Bronchial epithelial cell (primary cell): ENCODE measurements around the gene ADNP. TPM values are rescaled to one million over a fixed set of nuclear protein-coding genes. Genes with fewer than 3 reads are reported as not detected.

Source experiments
- DNase-seq: peaks from one replicate; pipeline ENCODE4 v3.0.0-alpha.2; 2010; ENCODE audit warnings: low read depth
- FAIRE-seq: peaks from 2 replicates; lab custom pipeline; 2011; peaks lifted over from hg19 to GRCh38; lab: Jason Lieb, UNC
- H3K27me3 ChIP-seq: 2 replicates; pipeline ENCODE4 v1.5.1; 2011; ENCODE audit warnings: low read length; ENCODE audit not compliant: control insufficient read depth, insufficient read depth
- H3K36me3 ChIP-seq: 2 replicates; pipeline ENCODE4 v1.5.1; 2011; ENCODE audit warnings: low read length; ENCODE audit not compliant: control insufficient read depth, insufficient read depth
- H3K4me3 ChIP-seq: 2 replicates; pipeline ENCODE4 v1.5.1; 2011; ENCODE audit warnings: mild to moderate bottlenecking, low read depth, low read length, control low read depth
- total RNA-seq: library from RNA; depleted of rRNA; stranded (reverse); fragments of >200 nt; gene quantifications from 2 replicates; pipeline ENCODE4 v1.2.1, GENCODE V29; 2014
- TF ChIP-seq, protein P1 (sequence below): IDR thresholded peaks from 2 replicates; pipeline ENCODE4 v1.5.1; 2011; ENCODE audit warnings: mild to moderate bottlenecking, moderate library complexity, low read length, control low read depth, inconsistent platforms; ENCODE audit not compliant: insufficient read depth, severe bottlenecking

The ADNP gene
- total RNA-seq, 1 donor from 2014 or later: 28.2 TPM

DNA sequence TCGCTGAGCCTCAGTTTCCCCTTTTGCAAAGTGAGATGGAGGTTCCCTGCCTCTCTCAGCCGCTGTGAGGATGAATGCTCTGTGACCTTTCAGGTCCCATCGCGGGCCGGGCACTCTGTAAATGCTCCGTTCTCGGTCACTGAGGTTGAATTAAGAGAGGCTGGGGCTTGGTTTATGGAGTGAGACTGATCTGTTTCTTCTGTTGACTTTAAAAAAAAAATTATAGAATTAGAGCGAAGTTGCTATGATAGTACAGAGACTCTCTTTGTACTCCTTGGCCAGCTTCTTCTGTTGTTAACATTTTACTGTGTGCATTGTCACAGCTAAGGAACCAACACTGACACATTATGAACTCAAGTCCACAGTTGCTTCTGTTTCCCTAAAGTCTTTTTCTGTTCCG is 64.4 kb downstream of the ADNP start:
- DNase-seq: no peak
- Histone ChIP-seq H3K4me3 (no peak overlapping the region), H3K27me3 (no peaks in the 10 kb centered on the region), H3K36me3 (no peaks in the 10 kb centered on the region)
- TF ChIP-seq, protein P1, sequence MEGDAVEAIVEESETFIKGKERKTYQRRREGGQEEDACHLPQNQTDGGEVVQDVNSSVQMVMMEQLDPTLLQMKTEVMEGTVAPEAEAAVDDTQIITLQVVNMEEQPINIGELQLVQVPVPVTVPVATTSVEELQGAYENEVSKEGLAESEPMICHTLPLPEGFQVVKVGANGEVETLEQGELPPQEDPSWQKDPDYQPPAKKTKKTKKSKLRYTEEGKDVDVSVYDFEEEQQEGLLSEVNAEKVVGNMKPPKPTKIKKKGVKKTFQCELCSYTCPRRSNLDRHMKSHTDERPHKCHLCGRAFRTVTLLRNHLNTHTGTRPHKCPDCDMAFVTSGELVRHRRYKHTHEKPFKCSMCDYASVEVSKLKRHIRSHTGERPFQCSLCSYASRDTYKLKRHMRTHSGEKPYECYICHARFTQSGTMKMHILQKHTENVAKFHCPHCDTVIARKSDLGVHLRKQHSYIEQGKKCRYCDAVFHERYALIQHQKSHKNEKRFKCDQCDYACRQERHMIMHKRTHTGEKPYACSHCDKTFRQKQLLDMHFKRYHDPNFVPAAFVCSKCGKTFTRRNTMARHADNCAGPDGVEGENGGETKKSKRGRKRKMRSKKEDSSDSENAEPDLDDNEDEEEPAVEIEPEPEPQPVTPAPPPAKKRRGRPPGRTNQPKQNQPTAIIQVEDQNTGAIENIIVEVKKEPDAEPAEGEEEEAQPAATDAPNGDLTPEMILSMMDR: no peak
- no peak for FAIRE-seq

- TF ChIP-seq, protein P1: no peak
- FAIRE-seq (no peak), DNase-seq (no peak)
- Histone ChIP-seq H3K36me3 (no peaks in the 10 kb centered on the region), H3K4me3 (no peak overlapping the region), H3K27me3 (no peaks in the 10 kb centered on the region)
These were observed 65.1 kb downstream of the ADNP start for GRCh38 chr20:50866036-50866685.

- FAIRE-seq: no peak
- DNase-seq: peak; percentile 51
- Histone ChIP-seq H3K27me3 (no peaks in the 10 kb centered on the region), H3K4me3 (no peak overlapping the region), H3K36me3 (no peaks in the 10 kb centered on the region)
- TF ChIP-seq, protein P1: no peak
These were observed 65.6 kb downstream of the ADNP start for GRCh38 chr20:50865591-50865990.

DNA sequence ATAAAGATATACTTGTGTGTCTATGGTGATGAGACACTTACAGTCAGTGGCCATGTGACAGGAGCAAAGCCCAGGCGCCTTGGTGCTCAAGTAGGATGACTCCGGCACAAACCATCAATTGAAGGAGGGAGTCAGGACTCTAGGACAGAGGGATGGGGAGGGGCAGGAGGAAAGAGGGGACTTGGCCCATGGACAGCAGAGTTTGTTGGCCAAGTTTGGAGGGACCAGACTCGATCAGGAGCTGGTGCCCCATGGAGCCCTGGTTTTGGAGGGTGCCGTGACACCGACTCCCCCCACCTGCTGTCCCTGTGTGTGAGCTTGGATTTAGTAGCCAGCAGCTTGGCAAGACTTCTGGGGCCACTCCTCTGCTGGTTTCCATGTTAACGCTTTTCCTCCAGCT is 66.1 kb downstream of the ADNP start:
- TF ChIP-seq, protein P1: no peak
- DNase-seq (no peak), FAIRE-seq (no peak)
- no peak overlapping the region for H3K4me3 ChIP-seq
- H3K27me3 ChIP-seq: no peaks in the 10 kb centered on the region
- no peaks in the 10 kb centered on the region for H3K36me3 ChIP-seq

DNA sequence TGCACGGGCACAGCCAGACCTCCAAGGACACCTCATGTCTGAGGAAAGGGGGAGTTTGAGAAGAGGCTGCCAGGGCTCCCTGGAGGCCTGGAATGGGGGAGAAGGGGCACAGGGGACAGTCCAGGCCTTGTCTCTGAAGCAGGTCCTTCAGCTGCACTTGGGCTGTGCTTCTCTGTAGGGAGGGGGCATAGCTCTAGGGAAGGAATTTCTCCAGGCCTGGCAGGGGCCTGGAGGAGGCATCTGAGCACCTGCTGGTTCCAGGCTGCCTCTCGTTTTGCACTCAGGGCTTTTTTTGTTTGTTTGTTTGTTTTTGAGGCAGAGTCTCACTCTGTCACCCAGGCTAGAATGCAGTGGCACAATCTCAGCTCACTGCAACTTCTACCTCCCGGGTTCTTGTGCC is 68.7 kb downstream of the ADNP start:
- Histone ChIP-seq H3K36me3 (no peaks in the 10 kb centered on the region), H3K27me3 (no peaks in the 10 kb centered on the region), H3K4me3 (no peak overlapping the region)
- FAIRE-seq (no peak), DNase-seq (no peak)
- TF ChIP-seq, protein P1: no peak

DNA sequence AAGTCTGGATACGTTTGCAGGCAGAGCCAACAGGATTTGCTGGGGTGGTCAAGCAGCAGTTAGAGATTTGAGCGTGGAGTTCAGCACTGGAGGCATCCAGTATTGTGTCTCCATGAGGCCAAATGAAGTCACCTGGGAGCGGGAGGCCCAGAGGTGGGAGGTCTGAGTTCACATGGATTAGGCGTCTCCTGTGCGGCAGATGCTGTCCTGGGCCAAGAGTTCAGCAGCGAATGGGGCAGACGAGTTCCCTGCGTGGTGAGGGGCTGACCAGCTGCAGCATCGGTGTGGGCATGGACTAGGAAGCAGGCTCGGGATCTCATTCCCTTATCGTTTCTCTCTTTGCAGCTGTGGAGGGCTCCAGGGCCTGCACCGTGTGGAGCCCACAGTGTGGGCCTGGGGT is 70.2 kb downstream of the ADNP start:
- Histone ChIP-seq H3K27me3 (no peaks in the 10 kb centered on the region), H3K36me3 (no peaks in the 10 kb centered on the region), H3K4me3 (no peak overlapping the region)
- no peak for DNase-seq
- no peak for FAIRE-seq
- TF ChIP-seq, protein P1: no peak
